ENCODE results near the gene CLTC. TPM values are rescaled to one million over a fixed set of nuclear protein-coding genes. Genes with fewer than 3 reads are reported as not detected.
A peak's percentile ranks its signal among the peaks of the same experiment; 100 is the strongest.

The CLTC gene
- total and polyA plus RNA-seq, 10 of the 15 experiments (the other 5 are each of a cell fraction or from before 2014, with no cell fraction given), result 77.5 to 188 (median 129) TPM

- peak; percentile 66 for TF ChIP-seq MLLT1 (IDR thresholded peaks at IDR 0.05)
- TF ChIP-seq NFIC (IDR thresholded peaks at IDR 0.05; ENCODE audit: low read depth, low read length), result peak; percentile 86
- no peak for TF ChIP-seq KLF5 (IDR thresholded peaks at IDR 0.05; ENCODE audit: partially characterized antibody)
- TF ChIP-seq MTA3 (IDR thresholded peaks at IDR 0.05; ENCODE audit: borderline replicate concordance, low read length), result no peak
- TF ChIP-seq CREM (IDR thresholded peaks at IDR 0.05; ENCODE audit: low read depth), result peak; percentile 44; the same call in 1 of the 2 replicates
- TF ChIP-seq STAT3 (IDR thresholded peaks at IDR 0.05; ENCODE audit: low read depth, low read length), result no peak
- peak; percentile 76 to 82 for TF ChIP-seq IKZF2 (IDR thresholded peaks at IDR 0.05)
- TF ChIP-seq PAX8 (IDR thresholded peaks at IDR 0.05), result no peak
- TF ChIP-seq EP300 (IDR thresholded peaks at IDR 0.05; ENCODE audit: borderline replicate concordance in 1 of 2, control insufficient read depth in 1 of 2, low read depth in 2 of 2, low read length in 2 of 2), result peak in 1 of 2 experiments; percentile 53; a peak in 1 of 4 replicates
- TF ChIP-seq LARP7 (IDR thresholded peaks at IDR 0.05), result no peak
- TF ChIP-seq KAT2A (conservative IDR thresholded peaks at IDR 0.05; ENCODE audit: control insufficient read depth, low read depth, low read length), result no peak
- no peak for TF ChIP-seq SREBF2 (IDR thresholded peaks at IDR 0.05; ENCODE audit: low read length)
- peak; percentile 64; the same call in 1 of the 2 replicates for TF ChIP-seq RELB (IDR thresholded peaks at IDR 0.05; ENCODE audit: low read depth)
- TF ChIP-seq POLR2A (IDR thresholded peaks at IDR 0.05; ENCODE audit: low read depth, low read length), result no peak
- no peak for TF ChIP-seq POLR2AphosphoS2 (IDR thresholded peaks at IDR 0.05; ENCODE audit: low read depth, low read length)
- TF ChIP-seq PRDM15 (CRISPR knock-in tag; IDR thresholded peaks at IDR 0.05), result no peak
- no peak for TF ChIP-seq FOXK2 (IDR thresholded peaks at IDR 0.05)
- no peak for TF ChIP-seq CHD1 (IDR thresholded peaks at IDR 0.05; ENCODE audit: low read depth, low read length)
- peak; percentile 61; the same call in 1 of the 2 replicates for TF ChIP-seq ATF7 (IDR thresholded peaks at IDR 0.05; ENCODE audit: low read depth)
- TF ChIP-seq BCL11A (IDR thresholded peaks at IDR 0.05; ENCODE audit: low read depth, low read length), result peak; percentile 60; the same call in 1 of the 2 replicates
- TF ChIP-seq IRF5 (IDR thresholded peaks at IDR 0.05; ENCODE audit: borderline replicate concordance), result no peak
- TF ChIP-seq EZH2 (IDR thresholded peaks at IDR 0.05; ENCODE audit: borderline replicate concordance, control insufficient read depth, low read depth, low read length), result no peak
- TF ChIP-seq HDAC2 (IDR thresholded peaks at IDR 0.05), result no peak
Observed at GRCh38 chr17:59601130-59601529, 18.6 kb upstream of the CLTC start (continued).
